ENCODE data around the gene SLC4A11. TPM values are rescaled to one million over a fixed set of nuclear protein-coding genes. Genes with fewer than 3 reads are reported as not detected.

Gene SLC4A11
- total RNA-seq, 4 donors from 2014 or later, result 0.20 to 1.4 (median 0.69) TPM

DNA sequence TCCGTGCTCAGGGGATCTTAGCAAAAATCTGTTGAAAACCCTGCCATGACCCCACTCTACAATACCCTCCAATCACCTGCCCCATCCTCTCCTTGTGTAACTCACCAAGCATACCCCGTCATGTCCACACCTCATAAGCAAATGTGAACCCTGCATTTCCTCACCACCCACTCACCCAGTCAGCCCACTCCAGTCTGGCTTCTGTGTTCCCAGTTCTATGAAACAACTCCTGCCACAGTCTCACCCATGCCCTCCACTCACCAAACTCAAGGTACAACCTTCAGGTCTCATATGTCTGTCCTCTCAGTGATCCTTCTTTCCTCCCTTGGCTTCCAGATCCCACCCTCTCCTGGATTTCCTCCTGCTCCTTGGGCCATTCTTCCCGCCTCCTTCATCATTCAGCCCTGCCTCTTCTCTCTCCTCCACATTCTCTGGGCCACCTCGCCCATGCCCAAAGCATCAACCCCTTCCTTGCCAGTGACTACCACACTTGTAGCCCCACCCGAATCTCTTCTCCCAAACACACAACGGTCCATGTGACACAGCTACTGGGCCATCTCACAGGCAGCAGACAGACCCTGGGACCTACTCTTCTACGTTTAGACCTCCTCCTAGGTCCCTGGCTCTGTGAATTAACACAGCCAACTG, 43.3 kb downstream of the SLC4A11 start:
- TF ChIP-seq EP300 (IDR thresholded peaks at IDR 0.05; ENCODE audit: low read depth) (no peak), POLR2A (IDR thresholded peaks at IDR 0.05) (no peak), POLR2AphosphoS5 (IDR thresholded peaks at IDR 0.05) (no peak)
- TF ChIP-seq, protein P1, sequence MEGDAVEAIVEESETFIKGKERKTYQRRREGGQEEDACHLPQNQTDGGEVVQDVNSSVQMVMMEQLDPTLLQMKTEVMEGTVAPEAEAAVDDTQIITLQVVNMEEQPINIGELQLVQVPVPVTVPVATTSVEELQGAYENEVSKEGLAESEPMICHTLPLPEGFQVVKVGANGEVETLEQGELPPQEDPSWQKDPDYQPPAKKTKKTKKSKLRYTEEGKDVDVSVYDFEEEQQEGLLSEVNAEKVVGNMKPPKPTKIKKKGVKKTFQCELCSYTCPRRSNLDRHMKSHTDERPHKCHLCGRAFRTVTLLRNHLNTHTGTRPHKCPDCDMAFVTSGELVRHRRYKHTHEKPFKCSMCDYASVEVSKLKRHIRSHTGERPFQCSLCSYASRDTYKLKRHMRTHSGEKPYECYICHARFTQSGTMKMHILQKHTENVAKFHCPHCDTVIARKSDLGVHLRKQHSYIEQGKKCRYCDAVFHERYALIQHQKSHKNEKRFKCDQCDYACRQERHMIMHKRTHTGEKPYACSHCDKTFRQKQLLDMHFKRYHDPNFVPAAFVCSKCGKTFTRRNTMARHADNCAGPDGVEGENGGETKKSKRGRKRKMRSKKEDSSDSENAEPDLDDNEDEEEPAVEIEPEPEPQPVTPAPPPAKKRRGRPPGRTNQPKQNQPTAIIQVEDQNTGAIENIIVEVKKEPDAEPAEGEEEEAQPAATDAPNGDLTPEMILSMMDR (IDR thresholded peaks at IDR 0.05), result no peak
- no peak for DNase-seq
- intact Hi-C loops (cut with DNase I; ENCODE audit: low total_unique reads) (no loop called here), in situ Hi-C loops (cut with MboI; ENCODE audit: low pct_ligation_motif_present in 1 of 4, low pct_unique_long_range_greater_than_20kb in 1 of 4, low sequenced_read_pairs in 3 of 4) (no loop called here)
- H3K4me3 ChIP-seq, result no peak overlapping the region
- no peaks in the 10 kb centered on the region for H3K4me1 ChIP-seq
- H3K9me3 ChIP-seq, result no peaks in the 10 kb centered on the region
- H3K27me3 ChIP-seq, result no peaks in the 10 kb centered on the region
- peaks cover 0 to 53% (median 24%) of the 10 kb centered on the region in 4 donors for H3K36me3 ChIP-seq
- no peak overlapping the region for H3K27ac ChIP-seq
- WGBS, 2 donors (ENCODE audit: low coverage in 1 of 2), result 88 to 94% methylated on average over 5 to 7 of the region's 7 CpGs

- whole genome bisulfite sequencing, 2 donors (ENCODE audit: low coverage in 1 of 2), result 92 to 96% methylated on average over 4 to 10 of the region's 10 CpGs
- DNase-seq, result no peak
- in situ Hi-C loops (cut with MboI; ENCODE audit: low pct_ligation_motif_present in 1 of 4, low pct_unique_long_range_greater_than_20kb in 1 of 4, low sequenced_read_pairs in 3 of 4), result no loop called here
Measured at GRCh38 chr20:3194617-3195280, 44.2 kb downstream of the SLC4A11 start.

GRCh38 chr20:3193806-3194616, 45.0 kb downstream of the SLC4A11 start:
- H3K9me3 ChIP-seq, result no peaks in the 10 kb centered on the region
- H3K27ac ChIP-seq, result no peak overlapping the region
- no peak overlapping the region for H3K4me3 ChIP-seq
- in situ Hi-C loops (cut with MboI; ENCODE audit: low pct_ligation_motif_present in 1 of 4, low pct_unique_long_range_greater_than_20kb in 1 of 4, low sequenced_read_pairs in 3 of 4), result no loop called here
- peaks cover 0 to 48% (median 16%) of the 10 kb centered on the region in 4 donors for H3K36me3 ChIP-seq
- 92 to 93% methylated on average over 2 to 14 of the region's 14 CpGs for WGBS, 2 donors (ENCODE audit: low coverage in 1 of 2)
- H3K27me3 ChIP-seq, result no peaks in the 10 kb centered on the region
- H3K4me1 ChIP-seq, result no peaks in the 10 kb centered on the region
- DNase-seq, result no peak
- intact Hi-C loops (cut with DNase I; ENCODE audit: low total_unique reads), result no loop called here
- TF ChIP-seq POLR2A (IDR thresholded peaks at IDR 0.05) (no peak), POLR2AphosphoS5 (IDR thresholded peaks at IDR 0.05) (no peak), EP300 (IDR thresholded peaks at IDR 0.05; ENCODE audit: low read depth) (no peak)
- TF ChIP-seq, protein P1 (IDR thresholded peaks at IDR 0.05), result no peak

More at GRCh38 chr20:3194617-3195280, 44.2 kb downstream of the SLC4A11 start:
- Histone ChIP-seq H3K27me3 (no peaks in the 10 kb centered on the region), H3K36me3 (peaks cover 0 to 54% (median 19%) of the 10 kb centered on the region in 4 donors), H3K4me1 (no peaks in the 10 kb centered on the region), H3K9me3 (no peaks in the 10 kb centered on the region), H3K4me3 (no peak overlapping the region), H3K27ac (no peak overlapping the region)
- TF ChIP-seq POLR2A (IDR thresholded peaks at IDR 0.05) (no peak), EP300 (IDR thresholded peaks at IDR 0.05; ENCODE audit: low read depth) (no peak), POLR2AphosphoS5 (IDR thresholded peaks at IDR 0.05) (no peak)
- TF ChIP-seq, protein P1 (IDR thresholded peaks at IDR 0.05), result no peak
- intact Hi-C loops (cut with DNase I; ENCODE audit: low total_unique reads), result no loop called here
